H1 (cell line): ENCODE measurements around the gene PFKFB1. TPM values are rescaled to one million over a fixed set of nuclear protein-coding genes. Genes with fewer than 3 reads are reported as not detected.
A peak's percentile ranks its signal among the peaks of the same experiment; 100 is the strongest.

Experiments used
- CTCF ChIA-PET: fragments of 300-600 bp; sonication (Branson Sonifier 250); formaldehyde crosslinking; loops from one replicate; lab custom pipeline; 2021; ENCODE audit not compliant: partially characterized antibody; lab: Charles Lee
- POLR2A ChIA-PET: fragments of 300-600 bp; sonication (Branson Sonifier 250); formaldehyde crosslinking; loops from one replicate; lab custom pipeline; 2021; ENCODE audit warnings: inconsistent platforms; ENCODE audit not compliant: partially characterized antibody; lab: Charles Lee
- DNase-seq, 2 experiments: peaks; one replicate each; pipeline versions ENCODE4 v3.0.0 to v3.0.0-alpha.2; 2010 to 2022; ENCODE audit warnings: low spot score in 2 of 2, low read depth in 1 of 2, mixed read lengths in 1 of 2
- FAIRE-seq: peaks from 2 replicates; lab custom pipeline; 2011; peaks lifted over from hg19 to GRCh38; lab: Jason Lieb, UNC
- H2AFZ ChIP-seq: 2 replicates; pipeline ENCODE4 v1.8.1; 2012; ENCODE audit warnings: low read length, inconsistent platforms
- H2AK5ac ChIP-seq: 2 replicates; pipeline ENCODE4 v1.6.1; 2013; ENCODE audit warnings: low read depth, low read length
- H2BK120ac ChIP-seq: replicated peaks from 2 replicates; pipeline ENCODE3; 2013; ENCODE audit warnings: low read depth, low read length, inconsistent platforms
- H2BK12ac ChIP-seq: 2 replicates; pipeline ENCODE4 v1.6.1; 2013; ENCODE audit warnings: low read depth, low read length
- H2BK15ac ChIP-seq: 2 replicates; pipeline ENCODE4 v1.6.1; 2013; ENCODE audit warnings: low read length
- H2BK20ac ChIP-seq: 2 replicates; pipeline ENCODE4 v1.6.1; 2013; ENCODE audit warnings: low read length
- H2BK5ac ChIP-seq: 2 replicates; pipeline ENCODE4 v1.6.1; 2013; ENCODE audit warnings: low read depth, low read length
- H3K14ac ChIP-seq: 2 replicates; pipeline ENCODE4 v1.6.1; 2013; ENCODE audit warnings: inconsistent platforms; ENCODE audit not compliant: insufficient read length
- H3K18ac ChIP-seq: 2 replicates; pipeline ENCODE4 v1.6.1; 2013; ENCODE audit warnings: low read length; ENCODE audit errors: extremely low read depth
- H3K23ac ChIP-seq: 2 replicates; pipeline ENCODE4 v1.6.1; 2013; ENCODE audit warnings: inconsistent platforms; ENCODE audit not compliant: insufficient read length
- H3K23me2 ChIP-seq: 2 replicates; pipeline ENCODE4 v1.6.1; 2013; ENCODE audit warnings: low read depth, low read length
- H3K27ac ChIP-seq: 2 replicates; pipeline ENCODE4 v1.6.1; 2011; ENCODE audit warnings: low read depth, low read length, inconsistent platforms
- H3K27me3 ChIP-seq, 4 experiments: replicated peaks in 1 of 4; 1 replicate in 1 of 4; 2 replicates in 3 of 4; pipeline versions ENCODE4 v1.6.1 to v1.8.1; 2011 to 2013; ENCODE audit warnings: low read length in 3 of 4, mild to moderate bottlenecking in 3 of 4, inconsistent platforms in 2 of 4, mixed read lengths in 2 of 4, moderate library complexity in 1 of 4; ENCODE audit not compliant: control insufficient read depth in 3 of 4, insufficient read depth in 3 of 4; ENCODE audit errors: extremely low read depth in 1 of 4
- H3K36me3 ChIP-seq, 4 experiments: 2 replicates each; pipeline versions ENCODE4 v1.6.1 to v1.8.1; 2011 to 2013; ENCODE audit warnings: mild to moderate bottlenecking in 4 of 4, low read length in 3 of 4, moderate library complexity in 2 of 4, control low read depth in 1 of 4, inconsistent platforms in 1 of 4; ENCODE audit not compliant: insufficient read depth in 4 of 4, control insufficient read depth in 2 of 4
- H3K4ac ChIP-seq: replicated peaks from 2 replicates; pipeline ENCODE3; 2013; ENCODE audit warnings: low read length, low read depth, mixed read lengths, inconsistent platforms; ENCODE audit not compliant: insufficient read length
- H3K4me1 ChIP-seq, 4 experiments: replicated peaks in 1 of 4; 1 replicate in 1 of 4; 2 replicates in 3 of 4; pipeline versions ENCODE4 v1.6.1 to v1.8.1; 2011 to 2013; ENCODE audit warnings: low read length in 3 of 4, inconsistent platforms in 2 of 4, mixed read lengths in 1 of 4; ENCODE audit not compliant: insufficient read depth in 4 of 4, control insufficient read depth in 3 of 4
- H3K4me2 ChIP-seq, 2 experiments: 2 replicates each; pipeline versions ENCODE4 v1.6.1 to v1.8.1; 2011 to 2013; ENCODE audit warnings: low read depth in 2 of 2, low read length in 2 of 2, control low read depth in 1 of 2, inconsistent platforms in 1 of 2, mild to moderate bottlenecking in 1 of 2; ENCODE audit not compliant: insufficient read depth in 1 of 2
- H3K4me3 ChIP-seq, 4 experiments: fragments of 200-600, 300-600 bp in 1 of 4; sonication (generic), shearing (Covaris generic), sonication (Bioruptor Twin) in 1 of 4; 2 replicates each; pipeline versions ENCODE4 v1.5.1 to v1.8.1; 2011 to 2016; ENCODE audit warnings: low read length in 4 of 4, low read depth in 3 of 4, control low read depth in 2 of 4, inconsistent platforms in 2 of 4, mild to moderate bottlenecking in 2 of 4, mixed read lengths in 1 of 4, moderate library complexity in 1 of 4; ENCODE audit not compliant: insufficient read depth in 2 of 4; ENCODE audit errors: extremely low read depth in 1 of 4
- H3K56ac ChIP-seq: replicated peaks from 2 replicates; pipeline ENCODE3; 2013; ENCODE audit warnings: low read depth, mild to moderate bottlenecking, mixed read lengths, low read length, inconsistent platforms; ENCODE audit not compliant: insufficient read length
- H3K79me1 ChIP-seq: 2 replicates; pipeline ENCODE4 v1.6.1; 2013; ENCODE audit warnings: low read depth, low read length, control low read depth
- H3K79me2 ChIP-seq, 2 experiments: 2 replicates each; pipeline versions ENCODE4 v1.6.1 to v1.8.1; 2012 to 2013; ENCODE audit warnings: low read length in 2 of 2, mild to moderate bottlenecking in 2 of 2, inconsistent platforms in 1 of 2; ENCODE audit not compliant: insufficient read depth in 2 of 2, control insufficient read depth in 1 of 2
- H3K9ac ChIP-seq, 4 experiments: replicated peaks in 1 of 4; 1 replicate in 1 of 4; 2 replicates in 3 of 4; pipeline versions ENCODE4 v1.6.1 to v1.8.1; 2011 to 2013; ENCODE audit warnings: low read depth in 3 of 4, low read length in 3 of 4, control low read depth in 2 of 4, mild to moderate bottlenecking in 2 of 4, moderate library complexity in 2 of 4, inconsistent platforms in 1 of 4; ENCODE audit errors: extremely low read depth in 1 of 4
- H3K9me3 ChIP-seq, 2 experiments: 2 replicates each; pipeline versions ENCODE4 v1.6.1 to v1.8.1; 2012 to 2013; ENCODE audit warnings: mild to moderate bottlenecking in 2 of 2, moderate library complexity in 2 of 2, control low read depth in 1 of 2, inconsistent platforms in 1 of 2, low read depth in 1 of 2, low read length in 1 of 2, mixed read lengths in 1 of 2; ENCODE audit not compliant: insufficient read depth in 2 of 2
- H4K20me1 ChIP-seq, 2 experiments: replicated peaks in 1 of 2; 2 replicates each; pipeline versions ENCODE3 to v1.8.1; 2011 to 2013; ENCODE audit warnings: inconsistent platforms in 2 of 2, low read length in 2 of 2, mild to moderate bottlenecking in 1 of 2; ENCODE audit not compliant: insufficient read depth in 2 of 2, control insufficient read depth in 1 of 2
- H4K5ac ChIP-seq: 2 replicates; pipeline ENCODE4 v1.6.1; 2013; ENCODE audit warnings: low read length, low read depth, mixed read lengths, inconsistent platforms; ENCODE audit not compliant: insufficient read length
- H4K8ac ChIP-seq: 2 replicates; pipeline ENCODE4 v1.8.0; 2013; ENCODE audit warnings: mild to moderate bottlenecking, moderate library complexity, low read length, inconsistent platforms; ENCODE audit not compliant: insufficient read depth; ENCODE audit errors: extremely low read depth
- H4K91ac ChIP-seq: replicated peaks from 2 replicates; pipeline ENCODE3; 2013; ENCODE audit warnings: low read length, mixed read lengths, inconsistent platforms; ENCODE audit not compliant: insufficient read length
- EP300 ChIP-seq, 2 experiments: IDR thresholded peaks; 1 replicate in 1 of 2; 2 replicates in 1 of 2; pipeline ENCODE4 v1.6.1; 2011 to 2012; ENCODE audit warnings: low read depth in 2 of 2, low read length in 2 of 2, mild to moderate bottlenecking in 2 of 2, borderline replicate concordance in 1 of 2, inconsistent platforms in 1 of 2, moderate library complexity in 1 of 2
- KDM4A ChIP-seq: IDR thresholded peaks from one replicate; pipeline ENCODE4 v1.7.1; 2012; ENCODE audit warnings: low read depth, mild to moderate bottlenecking, moderate library complexity, low read length, inconsistent platforms; ENCODE audit not compliant: severe bottlenecking
- NRF1 ChIP-seq: IDR thresholded peaks from 2 replicates; pipeline ENCODE4 v1.6.1; 2011; ENCODE audit warnings: mild to moderate bottlenecking, low read depth, low read length, improper control_type of control experiment
- POLR2A ChIP-seq, 2 experiments: IDR thresholded peaks; 1 replicate in 1 of 2; 2 replicates in 1 of 2; pipeline ENCODE4 v1.6.1; 2011; ENCODE audit warnings: low read depth in 2 of 2, low read length in 2 of 2, mild to moderate bottlenecking in 2 of 2; ENCODE audit errors: control extremely low read depth in 1 of 2
- RFX5 ChIP-seq: IDR thresholded peaks from 2 replicates; pipeline ENCODE4 v1.6.1; 2011; ENCODE audit warnings: low read depth, low read length, improper control_type of control experiment, borderline replicate concordance
- SAP30 ChIP-seq: fragments of 300-600 bp; sonication (generic); IDR thresholded peaks from 2 replicates; pipeline ENCODE4 v1.7.1; 2012; ENCODE audit warnings: low read length, moderate library complexity, mild to moderate bottlenecking, inconsistent platforms; ENCODE audit not compliant: insufficient read depth, insufficient replicate concordance
- SUZ12 ChIP-seq: fragments of 200-600 bp; sonication (generic); IDR thresholded peaks from 2 replicates; pipeline ENCODE4 v1.6.1; 2012; ENCODE audit warnings: mild to moderate bottlenecking, inconsistent platforms, low read length, moderate library complexity, mixed read lengths
- USF2 ChIP-seq: IDR thresholded peaks from 2 replicates; pipeline ENCODE4 v1.6.1; 2011; ENCODE audit warnings: low read length, improper control_type of control experiment
- WGBS, 2 experiments: shearing (Covaris generic) in 1 of 2; methylation state at CpG; one replicate each; pipeline versions ENCODE4 v1.1.6 to v1.1.7; 2013 to 2015; ENCODE audit warnings: low lambda C conversion rate in 2 of 2, mixed read lengths in 2 of 2, inconsistent platforms in 1 of 2, low coverage in 1 of 2, missing lambda C conversion rate in 1 of 2; ENCODE audit not compliant: insufficient replicate concordance in 2 of 2, insufficient coverage in 1 of 2, insufficient read length in 1 of 2; ENCODE audit errors: extremely low coverage in 1 of 2, missing lambda C conversion rate in 1 of 2; 5-methylcytosine and 5-hydroxymethylcytosine counted together
- polyA plus RNA-seq, 7 experiments: library from polyadenylated mRNA; depleted of rRNA in 3 of 7; stranded (reverse) in 5 of 7; unstranded in 2 of 7; fragments of >200 nt in 5 of 7; fragments of 200-250 nt in 2 of 7; gene quantifications; 1 replicate in 5 of 7; 2 replicates in 1 of 7; 4 replicates in 1 of 7; pipeline versions ENCODE4 v1.2.1 to v1.2.3, GENCODE V29; 2011 to 2013; ENCODE audit warnings: missing spikeins in 2 of 7, mixed read lengths in 2 of 7
- total RNA-seq: library from RNA; stranded (reverse); fragmentation: NEBNext Ultra II Directional; extraction: Animal tissue kit (Norgen Biotek cat#: 25700); gene quantifications from 2 replicates; pipeline ENCODE4 v1.2.1, GENCODE V29; 2021
- TF ChIP-seq, protein P1 (sequence below): IDR thresholded peaks from 2 replicates; pipeline ENCODE4 v1.6.1; 2012; ENCODE audit warnings: inconsistent platforms

Gene PFKFB1
- total and polyA plus RNA-seq, 2 of the 8 experiments (the other 6 are each of a cell fraction or from before 2014, with no cell fraction given), result 0.26 to 0.30 TPM

DNA sequence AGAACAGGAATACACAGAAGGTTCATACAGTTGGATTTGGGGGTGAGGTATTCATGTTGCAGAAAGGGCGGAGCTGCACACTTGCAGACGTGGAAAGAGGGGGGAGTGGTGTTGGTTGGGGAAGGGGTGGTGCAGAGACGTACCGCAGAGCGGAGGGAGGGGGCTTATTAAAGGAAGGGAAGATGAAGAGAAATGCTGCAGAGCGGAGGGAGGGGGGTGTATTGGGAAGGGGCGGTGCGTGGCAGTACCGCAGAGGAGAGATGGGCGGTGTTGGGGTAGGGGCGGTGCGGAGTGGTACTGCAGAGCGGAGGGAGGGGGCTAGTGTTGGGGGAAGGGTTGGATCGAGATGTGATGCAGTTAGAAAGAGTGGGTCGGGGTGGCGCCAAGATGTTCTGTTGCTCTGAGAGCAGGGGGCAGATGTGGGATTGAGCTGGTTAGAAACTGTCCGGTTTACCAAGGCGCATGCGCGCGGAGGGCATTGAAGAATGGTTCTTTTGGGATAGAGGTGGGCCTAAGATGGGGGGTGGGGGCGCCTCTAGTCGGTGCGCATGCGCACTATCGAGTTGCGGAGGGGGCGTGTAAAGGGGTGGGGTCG, 72.5 kb downstream of the PFKFB1 start:
- Histone ChIP-seq H2AFZ (0 out of 2 replicates have a peak overlapping the region, but pooled peaks have one; percentile 76), H3K27ac (no peak overlapping the region), H4K8ac (no peak overlapping the region), H3K56ac (no peak overlapping the region), H2BK120ac (no peak overlapping the region), H3K27me3 (no peaks in the 10 kb centered on the region), H2BK5ac (peak overlapping the region; percentile 66), H3K4ac (no peak overlapping the region), H3K23me2 (no peaks in the 10 kb centered on the region; the same call in 1 of the 2 replicates), H3K18ac (no peak overlapping the region), H4K5ac (no peak overlapping the region), H3K9ac (peak overlapping the region in 3 of 4 experiments; percentile 4 to 85 (median 70); a peak in 3 of 7 replicates), H3K79me2 (peaks cover 0 to 8% of the 10 kb centered on the region in 2 experiments; a peak in 1 of 4 replicates), H3K14ac (no peak overlapping the region), H3K9me3 (no peaks in the 10 kb centered on the region), H2AK5ac (no peak overlapping the region), H4K91ac (no peak overlapping the region), H3K4me2 (peak overlapping the region; percentile 73 to 74), H3K79me1 (no peaks in the 10 kb centered on the region; the same call in 1 of the 2 replicates), H3K4me1 (no peaks in the 10 kb centered on the region), H2BK15ac (no peak overlapping the region), H2BK20ac (no peak overlapping the region), H3K36me3 (peaks cover 0 to 31% (median 18%) of the 10 kb centered on the region in 4 experiments; a peak in 6 of 8 replicates), H4K20me1 (no peaks in the 10 kb centered on the region), H3K4me3 (peak overlapping the region; percentile 80 to 97 (median 96)), H2BK12ac (no peak overlapping the region), H3K23ac (no peak overlapping the region)
- peak; percentile 25 to 66 for DNase-seq
- 0% methylated on average over 9 of the region's 29 CpGs; no CpG with 5 or more reads in 1 of the 2 experiments for WGBS, 2 experiments
- ChIA-PET POLR2A (interaction anchor here (1.0 kb wide), 1 partner anchor 79 kb away, joined by 7 read pairs; the partner anchor contains the start of gene APEX2), CTCF (interaction anchor here (0.6 kb wide), 1 partner anchor 203 kb away, joined by 3 read pairs; no protein-coding TSS in a partner anchor)
- FAIRE-seq, result peak; percentile 19
- TF ChIP-seq SUZ12, result no peak
- peak; percentile 4 for TF ChIP-seq KDM4A
- peak; percentile 67 for TF ChIP-seq NRF1
- TF ChIP-seq RFX5, result no peak
- no peak for TF ChIP-seq POLR2A (IDR thresholded peaks at IDR 0.05; ENCODE audit: control extremely low read depth in 1 of 2, low read depth in 2 of 2, low read length in 2 of 2)
- no peak for TF ChIP-seq USF2
- TF ChIP-seq SAP30, result no peak
- TF ChIP-seq, protein P1, sequence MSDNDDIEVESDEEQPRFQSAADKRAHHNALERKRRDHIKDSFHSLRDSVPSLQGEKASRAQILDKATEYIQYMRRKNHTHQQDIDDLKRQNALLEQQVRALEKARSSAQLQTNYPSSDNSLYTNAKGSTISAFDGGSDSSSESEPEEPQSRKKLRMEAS, result no peak
- TF ChIP-seq EP300 (IDR thresholded peaks at IDR 0.05; ENCODE audit: borderline replicate concordance in 1 of 2, low read depth in 2 of 2, low read length in 2 of 2), result peak in 1 of 2 experiments; percentile 45; a peak in 1 of 3 replicates
